Spleen (tissue), 11 donors: ENCODE measurements around the gene RNF207. TPM values are rescaled to one million over a fixed set of nuclear protein-coding genes. Genes with fewer than 3 reads are reported as not detected.
A peak's percentile ranks its signal among the peaks of the same experiment; 100 is the strongest.

Experiments
- DNase-seq: peaks from one replicate; pipeline ENCODE4 v3.0.0-alpha.2; 2020
- H3K27ac ChIP-seq, 8 donors: fragments of 200-600 bp; sonication (generic) in 7 of 8; 1 replicate in 4 of 8; 2 replicates in 4 of 8; pipeline versions ENCODE4 v1.5.0 to v1.8.0; 2016 to 2021; ENCODE audit warnings: inconsistent platforms in 4 of 8, mild to moderate bottlenecking in 4 of 8, moderate library complexity in 1 of 8
- H3K27me3 ChIP-seq, 7 donors: fragments of 200-600 bp; sonication (generic) in 6 of 7; replicated peaks in 1 of 7; 1 replicate in 4 of 7; 2 replicates in 3 of 7; pipeline versions ENCODE4 v1.5.0 to v1.8.0; 2016 to 2021; ENCODE audit warnings: inconsistent platforms in 3 of 7, mild to moderate bottlenecking in 1 of 7
- H3K36me3 ChIP-seq, 6 donors: fragments of 200-600 bp; sonication (generic) in 5 of 6; 1 replicate in 4 of 6; 2 replicates in 2 of 6; pipeline versions ENCODE4 v1.5.0 to v1.8.0; 2016 to 2021; ENCODE audit warnings: inconsistent platforms in 2 of 6
- H3K4me1 ChIP-seq, 6 donors: fragments of 200-600 bp; sonication (generic) in 5 of 6; 1 replicate in 3 of 6; 2 replicates in 3 of 6; pipeline versions ENCODE4 v1.5.0 to v1.8.0; 2016 to 2021; ENCODE audit warnings: inconsistent platforms in 3 of 6
- H3K4me3 ChIP-seq, 8 donors: fragments of 200-600 bp; sonication (generic) in 7 of 8; 1 replicate in 4 of 8; 2 replicates in 4 of 8; pipeline versions ENCODE4 v1.5.0 to v1.8.0; 2016 to 2021; ENCODE audit warnings: inconsistent platforms in 4 of 8, mild to moderate bottlenecking in 4 of 8, moderate library complexity in 2 of 8
- H3K9me3 ChIP-seq, 8 donors: fragments of 200-600 bp; sonication (generic) in 7 of 8; 1 replicate in 4 of 8; 2 replicates in 4 of 8; pipeline versions ENCODE4 v1.5.0 to v1.8.0; 2016 to 2021; ENCODE audit warnings: inconsistent platforms in 4 of 8
- CTCF ChIP-seq, 11 experiments: fragments of 200-600 bp in 7 of 11; fragments of 450-650 bp in 4 of 11; sonication (generic) in 4 of 11; IDR thresholded peaks in 8 of 11; conservative IDR thresholded peaks in 3 of 11; 1 replicate in 7 of 11; 2 replicates in 4 of 11; pipeline versions ENCODE4 v1.4.0 to v1.8.0; 2016 to 2021; ENCODE audit warnings: antibody characterized with exemption in 11 of 11, inconsistent platforms in 4 of 11, mild to moderate bottlenecking in 1 of 11
- POLR2A ChIP-seq, 3 donors: fragments of 450-650 bp; IDR thresholded peaks; one replicate each; pipeline ENCODE4 v1.5.1; 2017; ENCODE audit warnings: antibody characterized with exemption in 3 of 3, mild to moderate bottlenecking in 1 of 3
- POLR2AphosphoS5 ChIP-seq, 3 donors: sonication (generic); formaldehyde crosslinking; IDR thresholded peaks; one replicate each; pipeline ENCODE4 v1.5.1; 2017; ENCODE audit warnings: antibody characterized with exemption in 3 of 3
- WGBS, 5 donors: extraction: QIAGEN DNeasy Blood & Tissue Kit in 3 of 5; methylation state at CpG; one replicate each; pipeline versions ENCODE4 v1.1.5 to v1.1.7; 2013 to 2018; 5-methylcytosine and 5-hydroxymethylcytosine counted together
- intact Hi-C: fragments of 100-400 bp; cut with DNase I; formaldehyde crosslinking; loops from one replicate; pipeline ENCODE4 v1.15.0; 2023; ENCODE audit warnings: low total_unique reads
- polyA plus RNA-seq, 3 donors: library from polyadenylated mRNA; stranded (reverse); fragments of 200-250 nt; gene quantifications; one replicate each; pipeline ENCODE4 v1.2.1, GENCODE V29; 2013
- total RNA-seq, 7 donors: library from RNA; depleted of rRNA in 3 of 7; stranded (reverse); fragments of >200 nt in 3 of 7; fragmentation: NEBNext Ultra II Directional in 4 of 7; extraction: Animal tissue kit (Norgen Biotek cat#: 25700) in 4 of 7; gene quantifications; one replicate each; pipeline versions ENCODE4 v1.1.0 to v1.2.1, GENCODE V29; 2016 to 2021
- donor health status: healthy with polysubstance abuse.
- donor health status: DM: no; HTN: no; CAD: no; lungs with moderate emphysema.
- donor health status: DM: no; HTN: no; CAD: no.
- donor health status: Bipolar disorder and iron deficiency.
- donor health status: healthy.
- donor health status: DM: no; HTN: no; CAD: no.
- donor health status: DM: yes; HTN: yes; CAD: no.

The RNF207 gene
- total and polyA plus RNA-seq, 10 donors = 2.8 to 12.5 (median 6.3) TPM

DNA sequence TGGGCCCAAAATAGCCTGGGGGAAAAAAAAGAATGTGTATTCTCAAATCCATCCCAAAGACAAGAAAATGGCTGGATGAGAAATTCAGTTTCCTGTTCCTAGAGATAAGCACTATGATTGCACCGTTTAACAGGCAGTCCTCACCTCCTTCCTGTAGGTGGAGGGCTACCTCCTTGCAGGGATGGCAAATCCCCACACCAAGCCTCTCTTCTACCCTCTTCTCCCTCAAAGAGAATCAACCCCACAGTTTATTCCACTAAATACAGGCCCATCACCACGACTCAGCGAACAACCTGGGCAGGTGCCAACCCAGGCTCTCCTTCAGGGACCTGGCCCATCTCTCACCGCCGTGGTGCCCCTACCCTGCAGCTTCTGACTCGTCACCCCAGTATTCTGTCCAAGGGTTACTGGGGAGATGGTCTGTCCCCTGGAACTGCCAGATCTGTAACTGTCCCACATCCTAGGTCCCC, 22.4 kb upstream of the RNF207 start:
- Histone ChIP-seq H3K27ac (no peak overlapping the region), H3K4me1 (peaks cover 14 to 59% (median 33%) of the 10 kb centered on the region in 6 donors), H3K27me3 (peaks cover 7 to 36% (median 26%) of the 10 kb centered on the region in 7 donors), H3K36me3 (peaks cover 0 to 41% (median 28%) of the 10 kb centered on the region in 6 donors), H3K9me3 (no peaks in the 10 kb centered on the region), H3K4me3 (no peak overlapping the region)
- TF ChIP-seq POLR2AphosphoS5 (IDR thresholded peaks at IDR 0.05) = peak in 1 of 3 donors; percentile 9
- TF ChIP-seq CTCF (IDR thresholded peaks at IDR 0.05 in 8 of 11, conservative IDR thresholded peaks at IDR 0.05 in 3 of 11) = no peak
- WGBS, 5 donors = 53 to 72% (median 59%) methylated on average over 6 of the region's 6 CpGs
- intact Hi-C loops = loop anchor here (10.0 kb wide), 1 partner anchor 51 kb away; the partner anchor contains the start of gene ICMT
- no peak for DNase-seq

DNA sequence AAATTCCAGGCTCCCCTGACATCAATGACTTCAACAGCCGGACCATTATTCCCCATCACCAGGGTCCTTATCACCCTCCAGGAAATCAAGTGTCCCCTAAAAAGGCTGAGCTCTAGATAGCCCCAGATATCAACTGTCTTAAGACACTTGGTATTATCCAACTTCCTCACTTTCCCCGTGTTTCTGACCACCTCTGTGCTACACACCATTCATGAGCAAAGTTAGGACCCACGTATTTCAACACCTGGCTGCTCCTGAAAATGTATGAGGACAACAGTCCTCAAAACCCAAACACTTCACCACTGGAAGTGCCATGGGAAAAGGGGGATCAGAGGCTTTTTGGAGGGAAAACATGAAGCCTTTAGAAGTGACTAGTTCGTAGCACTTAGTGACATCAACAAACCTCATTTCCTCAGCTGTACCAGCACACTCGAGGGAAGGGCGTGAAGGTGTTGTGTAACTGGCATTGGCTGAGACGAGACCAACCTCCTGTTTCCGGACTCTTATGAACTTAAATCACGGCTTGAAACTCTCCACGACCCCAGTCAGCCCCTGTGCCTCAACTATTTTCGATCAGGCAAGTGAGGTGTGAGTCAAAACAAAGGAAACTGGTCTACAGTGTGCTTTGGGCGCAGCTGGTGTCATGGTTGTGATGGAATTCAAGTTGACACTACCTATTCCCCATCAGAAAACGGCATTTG, 21.7 kb upstream of the RNF207 start:
- peaks cover 8 to 57% (median 26%) of the 10 kb centered on the region in 6 donors for H3K4me1 ChIP-seq
- no peak overlapping the region for H3K4me3 ChIP-seq
- no peaks in the 10 kb centered on the region for H3K9me3 ChIP-seq
- peaks cover 2 to 29% (median 19%) of the 10 kb centered on the region in 7 donors for H3K27me3 ChIP-seq
- DNase-seq = no peak
- peaks cover 0 to 48% (median 35%) of the 10 kb centered on the region in 6 donors for H3K36me3 ChIP-seq
- H3K27ac ChIP-seq = no peak overlapping the region
- no peak for TF ChIP-seq POLR2A (IDR thresholded peaks at IDR 0.05)
- TF ChIP-seq POLR2AphosphoS5 (IDR thresholded peaks at IDR 0.05) = no peak
- TF ChIP-seq CTCF (IDR thresholded peaks at IDR 0.05 in 8 of 11, conservative IDR thresholded peaks at IDR 0.05 in 3 of 11) = no peak
- intact Hi-C loops = loop anchor here (10.0 kb wide), 1 partner anchor 51 kb away; the partner anchor contains the start of gene ICMT
- 59 to 77% (median 72%) methylated on average over 13 of the region's 13 CpGs for WGBS, 5 donors

DNA sequence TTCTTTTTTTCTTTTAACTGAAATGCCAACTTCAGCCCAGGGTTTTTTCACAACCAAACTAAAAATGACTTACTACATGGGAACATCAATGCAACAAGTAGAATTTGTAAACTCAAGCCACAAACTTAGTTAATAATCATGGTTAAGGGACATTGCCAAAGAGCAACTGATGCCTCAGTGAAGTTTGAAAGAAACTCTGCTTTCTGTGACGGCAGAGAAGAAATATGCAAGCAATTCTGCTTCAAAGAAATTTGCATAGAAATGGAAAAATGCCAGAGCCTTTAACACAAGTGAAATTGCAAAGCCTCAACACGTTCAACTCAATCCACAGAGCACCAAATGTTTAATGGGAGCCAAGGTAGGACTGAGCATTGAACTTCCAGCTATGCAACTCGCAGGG, 20.8 kb upstream of the RNF207 start:
- no peak for DNase-seq
- Histone ChIP-seq H3K36me3 (peaks cover 0 to 57% (median 44%) of the 10 kb centered on the region in 6 donors), H3K4me3 (no peak overlapping the region), H3K4me1 (peaks cover 8 to 51% (median 20%) of the 10 kb centered on the region in 6 donors), H3K27ac (no peak overlapping the region), H3K9me3 (no peaks in the 10 kb centered on the region), H3K27me3 (peaks cover 2 to 21% (median 13%) of the 10 kb centered on the region in 7 donors)
- no peak for TF ChIP-seq POLR2AphosphoS5 (IDR thresholded peaks at IDR 0.05)
- no peak for TF ChIP-seq CTCF (IDR thresholded peaks at IDR 0.05 in 8 of 11, conservative IDR thresholded peaks at IDR 0.05 in 3 of 11)
- TF ChIP-seq POLR2A (IDR thresholded peaks at IDR 0.05) = no peak
- WGBS, 5 donors = 61 to 75% (median 68%) methylated on average over 3 of the region's 3 CpGs
- intact Hi-C loops = loop anchor here (10.0 kb wide), 1 partner anchor 50 kb away; the partner anchor contains the start of gene ICMT
